ENCODE measurements around the gene TGM2. TPM values are rescaled to one million over a fixed set of nuclear protein-coding genes. Genes with fewer than 3 reads are reported as not detected.
A peak's percentile ranks its signal among the peaks of the same experiment; 100 is the strongest.

TGM2 gene
- total RNA-seq, 1 donor from 2014 or later, result 141 TPM

DNA sequence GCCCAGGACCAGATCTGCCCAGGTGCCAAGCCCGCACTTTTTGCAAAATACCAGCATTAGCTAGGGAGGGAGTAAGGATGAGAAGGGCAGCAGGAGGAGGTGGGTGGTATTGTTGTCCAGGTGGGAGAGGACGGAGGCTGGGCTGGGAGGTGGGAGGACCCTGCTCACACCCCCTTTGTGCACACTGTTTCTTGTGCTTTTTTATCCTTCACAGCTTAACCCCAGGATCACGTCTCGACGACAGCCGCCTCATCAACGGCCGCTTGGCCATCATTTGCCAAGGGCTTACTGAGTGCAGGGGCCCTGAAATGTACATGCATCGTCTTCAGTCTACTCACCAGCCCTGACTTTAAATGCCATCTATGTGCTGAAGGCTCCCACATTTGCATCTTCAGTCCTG lies 12.1 kb upstream of the TGM2 start:
- no peak for DNase-seq (ENCODE audit: low read depth)

DNA sequence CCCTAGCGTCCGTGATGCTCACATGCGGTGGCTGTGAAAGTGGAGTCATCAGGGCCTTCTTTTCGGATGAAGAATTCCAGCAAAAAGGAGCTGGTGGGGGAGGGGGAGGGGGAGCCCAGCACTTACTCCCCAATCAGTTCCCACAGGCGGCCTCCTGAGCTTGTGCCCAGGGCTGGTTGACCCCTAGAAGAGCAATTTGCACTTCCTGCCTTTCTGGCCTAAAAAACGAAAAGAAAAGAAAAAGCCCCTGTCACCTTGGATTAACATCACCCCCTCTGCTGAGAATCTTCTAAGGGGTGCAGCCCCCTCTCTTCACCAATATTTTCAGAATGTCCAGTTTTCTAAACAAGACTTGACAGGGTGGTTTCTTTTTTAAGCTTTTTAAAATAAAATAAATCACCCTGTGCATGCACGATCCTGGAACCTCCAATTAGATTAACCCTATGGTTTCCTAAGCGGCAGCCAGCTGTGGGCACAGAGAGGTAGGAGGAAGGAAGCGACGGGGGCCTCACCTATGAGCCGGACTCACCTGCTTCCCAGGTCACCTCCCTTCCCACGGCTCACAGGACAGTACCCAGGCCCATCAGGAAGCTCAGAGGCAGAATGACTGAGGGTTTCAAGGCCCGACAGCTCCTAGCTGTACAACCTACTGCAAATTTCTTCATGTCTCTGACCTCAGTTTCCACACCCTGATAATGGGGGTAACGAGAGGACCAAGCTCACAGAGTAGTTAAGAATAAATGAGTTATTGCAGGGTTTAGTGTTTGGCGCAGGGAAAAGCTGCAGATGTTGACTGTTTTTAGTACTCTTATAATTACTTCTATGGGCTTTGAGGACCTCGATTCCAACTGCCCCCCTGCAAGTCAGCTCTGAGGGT lies 10.5 kb upstream of the TGM2 start:
- DNase-seq (ENCODE audit: low read depth), result no peak

DNA sequence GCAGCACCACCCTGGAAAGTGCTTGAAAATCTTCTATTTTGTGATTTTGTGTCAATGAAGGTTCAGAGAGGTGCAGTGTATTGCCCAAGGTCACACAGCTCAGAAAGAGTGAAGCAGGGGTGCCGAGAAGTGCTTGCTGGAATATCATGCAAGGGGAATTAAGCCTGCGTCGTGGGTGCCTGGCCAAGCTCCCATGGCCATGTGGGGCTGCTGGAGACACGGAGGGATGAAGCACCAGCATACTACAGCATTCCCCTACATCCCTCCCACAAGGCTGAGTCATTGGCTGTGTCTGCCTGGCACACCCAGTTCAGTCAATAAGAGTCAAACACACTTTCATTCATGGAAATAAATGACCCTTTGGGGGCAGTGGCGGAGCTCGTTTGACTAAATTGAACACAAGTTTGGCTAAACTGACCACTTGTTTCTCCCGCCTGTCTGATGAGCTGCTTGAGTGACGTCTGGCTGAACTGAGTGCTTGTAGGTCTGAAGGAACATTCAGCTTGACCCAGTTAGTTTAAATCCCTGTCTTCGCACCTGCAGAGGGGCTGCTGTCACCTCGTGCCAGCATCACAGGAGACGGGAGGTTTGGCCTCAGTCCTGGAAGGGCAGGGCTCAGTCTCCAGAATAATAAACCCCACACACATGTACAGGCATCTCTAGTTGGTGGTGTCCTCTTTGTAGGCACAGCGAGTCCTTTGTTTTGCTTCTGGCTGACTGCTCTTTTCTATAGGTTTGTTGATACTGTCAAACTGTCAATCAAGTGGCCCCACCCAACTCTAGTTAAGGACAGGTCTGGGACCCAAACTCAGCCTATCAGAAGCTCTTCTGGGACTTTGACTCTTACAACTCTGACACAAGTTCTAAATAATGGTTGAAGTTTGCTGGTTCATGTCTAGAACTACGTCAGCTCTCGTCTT lies 8.4 kb upstream of the TGM2 start:
- DNase-seq (ENCODE audit: low read depth), result peak; percentile 94

DNA sequence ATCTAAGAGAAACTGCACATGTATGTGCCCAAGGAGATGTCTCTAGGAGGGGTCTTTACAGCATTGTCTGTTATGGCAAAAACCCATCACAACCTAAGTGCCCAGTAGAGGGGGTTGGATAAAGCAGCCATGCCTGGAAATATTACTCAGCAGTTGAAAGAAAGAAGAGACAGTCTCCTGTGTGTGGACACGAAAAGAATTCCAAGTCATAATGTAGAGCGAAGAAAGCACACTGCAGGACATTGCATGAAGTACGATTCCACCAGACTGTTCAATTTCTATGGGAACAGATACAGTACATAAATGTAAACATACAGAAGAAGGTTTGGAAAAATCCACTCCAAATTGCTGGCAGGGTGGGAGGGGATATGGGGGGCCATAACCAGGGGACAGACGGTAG lies 7.3 kb upstream of the TGM2 start:
- no peak for DNase-seq (ENCODE audit: low read depth)

DNA sequence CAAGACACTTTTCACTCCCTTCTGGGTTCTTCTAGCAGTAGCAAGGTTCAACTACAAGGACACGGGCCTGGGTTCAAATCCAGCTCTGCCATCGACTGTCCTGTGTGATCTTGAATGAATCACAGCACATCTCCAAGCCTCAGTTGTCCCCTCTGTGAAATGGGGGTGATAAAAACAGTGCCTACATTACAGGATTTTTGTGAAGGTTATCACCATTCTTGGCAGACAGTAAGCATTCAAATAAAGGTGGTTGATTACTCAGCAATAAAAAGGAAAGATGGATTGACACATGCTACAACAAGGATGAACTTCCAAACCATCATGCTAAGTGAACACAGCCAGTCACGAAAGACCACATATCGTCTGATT lies 6.6 kb upstream of the TGM2 start:
- DNase-seq (ENCODE audit: low read depth), result no peak

GRCh38 chr20:38170826-38171674 lies 6.0 kb upstream of the TGM2 start:
- DNase-seq (ENCODE audit: low read depth), result no peak

- no peak for DNase-seq (ENCODE audit: low read depth)
These were observed 5.3 kb upstream of the TGM2 start for GRCh38 chr20:38170219-38170825.

GRCh38 chr20:38169636-38170193 lies 4.6 kb upstream of the TGM2 start:
- no peak for DNase-seq (ENCODE audit: low read depth)

GRCh38 chr20:38168791-38169589 lies 3.9 kb upstream of the TGM2 start:
- DNase-seq (ENCODE audit: low read depth), result no peak

DNA sequence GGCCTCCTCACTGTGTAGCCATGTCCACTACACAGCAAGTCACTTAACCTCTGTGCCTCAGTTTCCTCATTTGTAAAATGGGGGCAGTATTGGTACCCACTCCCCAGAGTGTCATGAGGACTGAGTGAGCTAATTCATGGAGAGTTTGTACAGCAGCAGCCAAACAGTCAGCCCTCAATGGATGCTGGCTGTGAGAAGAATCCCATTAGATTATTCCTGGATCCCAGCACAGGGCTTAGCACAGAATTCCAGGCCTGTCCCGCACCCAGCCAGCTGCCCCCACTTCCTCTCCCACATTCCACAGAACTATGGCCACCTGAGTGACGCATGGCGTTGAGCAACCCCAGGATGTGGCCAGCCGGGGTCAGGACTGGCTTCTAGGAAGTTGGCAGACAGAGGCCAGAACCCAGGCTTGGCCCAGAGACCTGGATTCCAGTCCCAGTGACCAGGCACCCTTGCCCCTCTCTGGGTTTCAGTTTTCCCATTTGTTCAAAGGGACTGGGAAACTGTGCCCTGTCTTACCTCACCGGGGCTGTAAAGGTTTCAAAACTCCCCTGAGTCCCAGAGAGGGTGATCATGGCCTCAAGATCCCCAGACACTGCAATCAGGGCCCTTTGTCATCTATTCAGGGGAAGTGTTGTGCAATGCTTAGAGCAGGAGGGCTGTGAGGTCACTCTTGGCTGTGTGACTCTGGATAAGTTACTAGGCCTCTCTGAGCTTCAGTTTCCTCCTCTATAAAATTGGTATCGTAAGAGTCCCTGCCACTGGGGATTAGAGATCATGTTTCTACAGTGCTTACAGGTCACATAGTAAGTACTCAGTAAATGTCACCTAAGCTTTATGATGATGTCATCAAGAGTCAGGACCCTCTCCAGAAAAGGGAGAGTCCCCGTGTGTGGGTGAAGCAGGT lies 3.0 kb upstream of the TGM2 start:
- peak; percentile 95 for DNase-seq (ENCODE audit: low read depth)

- DNase-seq (ENCODE audit: low read depth), result no peak
These were observed 2.3 kb upstream of the TGM2 start for GRCh38 chr20:38167328-38167850.

DNA sequence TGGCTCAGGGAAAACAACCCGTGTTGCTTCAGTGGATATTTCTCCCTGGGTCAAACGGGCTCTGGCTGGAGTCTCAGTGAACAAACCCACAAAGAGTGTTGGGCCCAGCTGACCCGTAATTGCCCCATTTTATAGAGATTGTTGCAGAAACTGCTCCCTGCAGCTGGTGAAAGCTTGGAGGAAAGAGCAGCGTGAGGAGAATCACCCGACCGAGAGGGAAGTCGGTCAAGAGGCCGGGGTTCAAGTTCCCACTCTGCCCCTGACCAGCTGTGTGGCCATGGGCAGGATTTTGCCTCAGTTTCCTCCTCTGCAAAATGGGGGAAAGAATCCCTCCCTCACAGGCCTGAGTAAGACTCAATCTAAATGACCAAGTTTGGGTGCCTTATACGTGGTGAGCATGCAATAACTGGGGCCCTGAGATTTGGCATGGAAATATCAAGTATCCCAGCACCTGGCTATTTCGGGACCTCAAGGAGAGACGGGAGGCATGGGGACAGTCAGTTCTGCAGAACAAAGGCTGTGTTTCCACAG lies 1.7 kb upstream of the TGM2 start:
- no peak for DNase-seq (ENCODE audit: low read depth)

- no peak for DNase-seq (ENCODE audit: low read depth)
These were observed 1.1 kb upstream of the TGM2 start for GRCh38 chr20:38165966-38166702.

DNA sequence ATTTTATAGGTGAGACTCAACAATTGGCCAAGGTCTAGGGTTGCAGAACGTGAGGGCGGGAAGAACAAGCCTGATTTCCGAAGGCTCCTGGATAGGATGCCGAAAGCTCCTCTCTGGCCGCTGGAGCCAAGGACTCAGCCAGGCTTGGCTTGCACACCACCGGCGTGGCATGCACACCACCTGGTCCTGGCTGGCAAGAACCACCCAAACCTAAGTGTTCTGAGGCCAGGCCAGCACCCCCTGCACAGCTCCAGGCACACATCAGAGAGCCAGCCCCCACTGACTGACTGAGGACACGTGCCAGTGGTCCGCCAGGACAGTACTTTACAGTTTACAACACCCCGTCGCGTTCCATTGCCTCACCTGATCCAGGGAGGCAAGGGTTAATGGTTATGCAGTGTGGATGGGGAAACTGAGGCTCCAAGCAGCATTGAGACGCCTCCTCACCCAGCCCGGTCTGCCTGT lies 414 bp downstream of the TGM2 start:
- DNase-seq (ENCODE audit: low read depth), result no peak

DNA sequence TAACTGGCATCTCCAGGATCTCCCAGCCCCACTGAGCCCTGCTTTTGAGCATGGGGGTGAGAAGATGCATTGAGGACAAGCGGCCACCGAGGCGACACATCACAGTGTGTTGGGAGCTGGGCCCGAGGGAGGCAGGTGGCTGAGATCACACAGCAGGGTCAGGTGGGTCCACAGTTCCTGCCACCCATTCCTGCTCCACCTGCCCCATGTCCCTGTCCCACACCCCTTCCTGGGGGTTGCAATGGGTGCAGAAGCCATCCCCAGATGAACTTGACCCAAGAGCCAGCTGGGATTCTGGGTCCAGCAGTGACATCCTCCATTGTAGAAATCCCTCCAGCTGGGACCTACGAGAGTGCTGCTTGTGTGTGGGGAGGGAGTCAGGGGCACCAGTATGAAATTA lies 1.0 kb downstream of the TGM2 start:
- no peak for DNase-seq (ENCODE audit: low read depth)

DNA sequence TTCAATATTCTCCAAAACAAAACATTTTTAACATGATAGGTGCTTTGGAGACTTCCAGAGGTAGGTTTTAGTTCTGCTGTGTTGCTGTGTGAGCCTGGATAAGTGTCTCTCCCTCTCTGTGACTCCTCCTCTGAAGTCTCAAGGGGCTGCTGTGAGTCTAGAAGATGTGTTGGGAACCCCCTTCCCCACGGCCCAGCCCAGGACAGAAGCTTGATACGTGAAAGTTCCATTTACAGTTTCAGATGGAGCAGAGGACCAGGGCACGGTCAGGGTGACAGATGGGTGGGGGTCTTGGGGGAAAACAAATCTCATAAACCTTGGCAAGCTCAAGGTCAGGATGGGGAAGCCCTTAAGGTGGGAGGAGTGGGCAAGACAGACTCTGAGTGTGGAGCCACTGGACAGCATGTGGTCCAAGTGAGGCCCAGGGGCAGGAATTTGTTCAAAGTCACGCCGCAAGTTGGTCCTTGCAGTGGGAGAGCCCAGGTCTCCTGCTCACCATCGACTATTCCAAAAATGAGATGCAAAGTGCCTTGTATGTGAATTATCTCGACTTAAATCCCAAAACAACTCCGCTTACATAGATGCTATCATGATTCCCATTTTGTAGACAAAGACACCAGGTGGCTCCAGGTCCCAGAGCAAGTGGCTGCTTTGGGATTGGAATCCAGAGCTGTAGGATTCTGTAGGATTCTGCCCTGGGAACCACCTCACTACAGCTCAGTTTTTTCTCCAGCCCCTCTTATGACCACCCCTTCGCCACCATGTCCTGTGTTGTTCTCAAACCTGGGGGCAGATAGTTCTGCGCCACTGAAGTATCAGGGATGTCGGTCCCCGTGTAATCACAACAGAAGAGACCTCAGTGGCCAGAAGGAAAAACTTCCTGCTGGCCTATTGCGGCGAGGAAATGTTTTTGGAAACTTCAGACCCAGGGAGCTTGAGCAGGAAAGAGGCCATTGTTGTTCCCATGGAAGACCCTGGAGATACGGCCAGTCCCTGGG lies 1.9 kb downstream of the TGM2 start:
- DNase-seq (ENCODE audit: low read depth), result no peak

- DNase-seq (ENCODE audit: low read depth), result no peak
These were observed 2.9 kb downstream of the TGM2 start for GRCh38 chr20:38162149-38162548.
